Measurements from ENCODE around the gene MGMT.
A peak's percentile ranks its signal among the peaks of the same experiment; 100 is the strongest.

The MGMT gene

DNA sequence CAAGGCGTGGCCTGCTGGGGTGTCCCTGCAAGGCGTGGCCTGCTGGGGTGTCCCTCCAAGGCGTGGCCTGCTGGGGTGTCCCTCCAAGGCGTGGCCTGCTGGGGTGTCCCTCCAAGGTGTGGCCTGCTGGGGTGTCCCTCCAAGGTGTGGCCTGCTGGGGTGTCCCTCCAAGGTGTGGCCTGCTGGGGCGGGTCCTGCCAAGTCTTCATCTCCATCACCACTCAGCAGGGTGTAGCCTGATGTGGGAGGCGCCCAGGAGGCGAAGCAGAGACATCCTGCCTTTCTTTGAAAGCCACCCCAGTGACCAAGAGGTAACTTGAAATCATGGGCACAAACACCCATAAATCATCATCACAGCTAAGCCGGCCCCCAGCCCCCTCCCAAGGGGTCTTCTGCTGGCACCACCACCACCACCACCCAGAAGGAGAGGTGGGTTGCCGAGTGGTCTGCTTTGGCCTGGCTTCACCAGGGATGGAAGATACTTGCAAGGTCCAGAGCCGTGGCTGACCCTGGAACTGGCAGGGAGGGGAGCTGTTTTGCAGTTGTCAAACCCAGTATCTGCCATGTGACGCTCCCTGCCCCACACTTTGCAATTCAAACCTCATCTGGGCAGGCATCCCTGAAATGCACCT, 306.4 kb downstream of the MGMT start:
- H4K20me1 ChIP-seq (ENCODE audit: insufficient read depth, low read length): no peaks in the 10 kb centered on the region
- TF ChIP-seq, protein P1, sequence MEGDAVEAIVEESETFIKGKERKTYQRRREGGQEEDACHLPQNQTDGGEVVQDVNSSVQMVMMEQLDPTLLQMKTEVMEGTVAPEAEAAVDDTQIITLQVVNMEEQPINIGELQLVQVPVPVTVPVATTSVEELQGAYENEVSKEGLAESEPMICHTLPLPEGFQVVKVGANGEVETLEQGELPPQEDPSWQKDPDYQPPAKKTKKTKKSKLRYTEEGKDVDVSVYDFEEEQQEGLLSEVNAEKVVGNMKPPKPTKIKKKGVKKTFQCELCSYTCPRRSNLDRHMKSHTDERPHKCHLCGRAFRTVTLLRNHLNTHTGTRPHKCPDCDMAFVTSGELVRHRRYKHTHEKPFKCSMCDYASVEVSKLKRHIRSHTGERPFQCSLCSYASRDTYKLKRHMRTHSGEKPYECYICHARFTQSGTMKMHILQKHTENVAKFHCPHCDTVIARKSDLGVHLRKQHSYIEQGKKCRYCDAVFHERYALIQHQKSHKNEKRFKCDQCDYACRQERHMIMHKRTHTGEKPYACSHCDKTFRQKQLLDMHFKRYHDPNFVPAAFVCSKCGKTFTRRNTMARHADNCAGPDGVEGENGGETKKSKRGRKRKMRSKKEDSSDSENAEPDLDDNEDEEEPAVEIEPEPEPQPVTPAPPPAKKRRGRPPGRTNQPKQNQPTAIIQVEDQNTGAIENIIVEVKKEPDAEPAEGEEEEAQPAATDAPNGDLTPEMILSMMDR (IDR thresholded peaks at IDR 0.05; ENCODE audit: borderline replicate concordance, extremely low read depth, low read length, poor library complexity, severe bottlenecking): no peak
- no peak for TF ChIP-seq EZH2 (IDR thresholded peaks at IDR 0.05; ENCODE audit: borderline replicate concordance, low read depth, low read length, severe bottlenecking)
- no peaks in the 10 kb centered on the region for H3K79me2 ChIP-seq (ENCODE audit: insufficient read depth, low read length)
- H3K27ac ChIP-seq (ENCODE audit: low read length): no peak overlapping the region
- peaks cover 13% of the 10 kb centered on the region for H3K36me3 ChIP-seq (ENCODE audit: insufficient read depth, low read length)
- no peak overlapping the region for H3K9ac ChIP-seq (ENCODE audit: low read depth, low read length)
- H3K27me3 ChIP-seq (ENCODE audit: insufficient read depth, low read length, poor library complexity): no peaks in the 10 kb centered on the region
- ATAC-seq (ENCODE audit: insufficient read depth, low read depth) (no peak), DNase-seq (no peak)
- no peak overlapping the region for H2AFZ ChIP-seq (ENCODE audit: low read depth, low read length)
- H3K9me3 ChIP-seq (ENCODE audit: insufficient read depth, low read length, severe bottlenecking): no peaks in the 10 kb centered on the region
- no peak overlapping the region for H3K4me3 ChIP-seq (ENCODE audit: low read depth in 1 of 2, low read length in 2 of 2)
- no peak overlapping the region for H3K4me2 ChIP-seq (ENCODE audit: insufficient read depth, low read length)
- no peaks in the 10 kb centered on the region for H3K4me1 ChIP-seq (ENCODE audit: insufficient read depth, low read length)

DNA sequence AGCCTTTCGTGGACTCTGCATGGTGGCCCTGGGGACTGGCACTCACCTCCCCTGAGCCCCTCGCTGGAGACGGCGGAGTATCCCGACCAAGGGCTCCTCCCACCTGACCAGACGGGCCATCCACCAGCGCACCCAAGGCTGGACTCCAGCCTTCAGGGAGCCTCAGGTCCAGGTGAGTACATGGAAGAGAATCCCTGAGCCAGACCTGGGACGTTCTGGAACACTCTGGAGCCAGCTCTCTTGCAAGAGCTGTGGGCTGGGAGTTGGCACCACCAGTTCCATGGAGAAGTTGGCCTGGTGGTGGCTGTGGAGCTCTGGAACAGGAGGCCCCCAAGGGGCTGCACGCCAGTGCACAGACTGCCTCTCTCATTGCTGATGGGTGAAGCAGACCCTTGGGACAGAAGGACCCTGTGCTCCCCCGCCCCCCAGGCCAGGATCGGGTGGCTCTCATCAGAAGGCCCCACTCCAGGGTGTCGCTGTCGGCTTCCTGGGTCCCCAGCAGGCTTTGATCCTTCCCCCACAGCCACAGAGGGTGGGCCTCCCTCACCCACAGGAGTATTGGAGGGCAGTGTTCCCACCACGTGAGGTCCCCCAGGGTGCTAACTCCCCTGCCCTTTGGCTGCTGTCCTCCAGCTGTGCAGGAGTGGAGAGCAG, 307.2 kb downstream of the MGMT start:
- DNase-seq: no peak
- Histone ChIP-seq H3K9ac (ENCODE audit: low read depth, low read length) (no peak overlapping the region), H3K4me3 (ENCODE audit: low read depth in 1 of 2, low read length in 2 of 2) (no peak overlapping the region), H3K27ac (ENCODE audit: low read length) (0 out of 2 replicates have a peak overlapping the region, but pooled peaks have one; percentile 13), H3K27me3 (ENCODE audit: insufficient read depth, low read length, poor library complexity) (no peaks in the 10 kb centered on the region), H3K4me2 (ENCODE audit: insufficient read depth, low read length) (no peak overlapping the region), H2AFZ (ENCODE audit: low read depth, low read length) (no peak overlapping the region), H3K36me3 (ENCODE audit: insufficient read depth, low read length) (peaks cover 13% of the 10 kb centered on the region; the same call in 1 of the 2 replicates), H3K4me1 (ENCODE audit: insufficient read depth, low read length) (no peaks in the 10 kb centered on the region), H4K20me1 (ENCODE audit: insufficient read depth, low read length) (no peaks in the 10 kb centered on the region), H3K79me2 (ENCODE audit: insufficient read depth, low read length) (no peaks in the 10 kb centered on the region), H3K9me3 (ENCODE audit: insufficient read depth, low read length, severe bottlenecking) (no peaks in the 10 kb centered on the region)
- ATAC-seq (ENCODE audit: insufficient read depth, low read depth): no peak
- TF ChIP-seq, protein P1 (IDR thresholded peaks at IDR 0.05; ENCODE audit: borderline replicate concordance, extremely low read depth, low read length, poor library complexity, severe bottlenecking): no peak

DNA sequence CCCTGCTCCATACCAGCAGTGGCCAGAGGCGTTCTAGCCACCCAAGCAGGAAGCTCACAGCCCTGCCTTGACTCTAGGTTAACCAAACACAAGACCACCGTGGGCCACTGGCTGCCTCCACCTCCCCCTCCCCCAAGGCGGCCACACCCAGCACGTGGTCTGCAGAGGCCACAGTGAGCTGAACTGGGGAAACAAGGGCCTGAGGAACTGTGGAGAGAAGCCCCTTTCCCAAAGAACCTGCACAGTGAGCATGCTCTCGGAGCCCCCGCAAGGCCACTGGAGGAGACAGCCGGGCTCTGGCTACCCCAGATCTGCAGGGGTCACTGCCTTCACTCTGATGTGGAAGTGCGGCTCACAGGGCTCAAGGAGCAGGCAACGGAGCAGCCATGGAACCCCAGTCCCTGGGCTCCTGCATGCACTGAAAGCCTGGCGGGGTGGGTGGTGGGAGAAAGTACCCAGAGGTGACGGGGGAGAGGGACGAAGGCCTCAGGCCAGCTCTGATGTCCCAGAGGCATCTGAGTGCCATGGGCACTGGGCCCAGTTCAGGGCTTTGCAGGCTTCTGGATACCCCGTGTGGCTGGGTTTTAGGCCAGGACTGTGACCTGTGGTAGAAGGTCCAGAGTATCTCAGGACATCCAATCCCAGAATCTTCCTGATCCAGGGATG, 307.8 kb downstream of the MGMT start:
- Histone ChIP-seq H3K9ac (ENCODE audit: low read depth, low read length) (no peak overlapping the region), H2AFZ (ENCODE audit: low read depth, low read length) (no peak overlapping the region), H3K9me3 (ENCODE audit: insufficient read depth, low read length, severe bottlenecking) (no peaks in the 10 kb centered on the region), H3K4me1 (ENCODE audit: insufficient read depth, low read length) (no peaks in the 10 kb centered on the region), H3K4me2 (ENCODE audit: insufficient read depth, low read length) (no peak overlapping the region), H3K36me3 (ENCODE audit: insufficient read depth, low read length) (peaks cover 7% of the 10 kb centered on the region; the same call in 1 of the 2 replicates), H3K79me2 (ENCODE audit: insufficient read depth, low read length) (no peaks in the 10 kb centered on the region), H4K20me1 (ENCODE audit: insufficient read depth, low read length) (no peaks in the 10 kb centered on the region), H3K27ac (ENCODE audit: low read length) (0 out of 2 replicates have a peak overlapping the region, but pooled peaks have one; percentile 13), H3K27me3 (ENCODE audit: insufficient read depth, low read length, poor library complexity) (no peaks in the 10 kb centered on the region), H3K4me3 (ENCODE audit: low read depth in 1 of 2, low read length in 2 of 2) (no peak overlapping the region)
- no peak for TF ChIP-seq EZH2 (IDR thresholded peaks at IDR 0.05; ENCODE audit: borderline replicate concordance, low read depth, low read length, severe bottlenecking)
- TF ChIP-seq, protein P1 (IDR thresholded peaks at IDR 0.05; ENCODE audit: borderline replicate concordance, extremely low read depth, low read length, poor library complexity, severe bottlenecking): no peak
- ATAC-seq (ENCODE audit: insufficient read depth, low read depth) (peak; percentile 19; the same call in 1 of the 3 replicates), DNase-seq (no peak)
